Stimulated activated naive CD8-positive, alpha-beta T cell treated with anti-CD3 and anti-CD28 coated beads, Interleukin-15, amount 100 ng/mL, for 72 hours (primary cell): ENCODE measurements around the gene ARHGEF3.

Experiments
- ATAC-seq: fragments of 150-1000 bp; cut with Tn5 transposase; 2 replicates; pipeline ENCODE4 v1.10.0; 2021; ENCODE audit warnings: mild to moderate bottlenecking, moderate library complexity
- DNase-seq, 2 donors: peaks; one replicate each; pipeline ENCODE4 v3.0.0; 2021 to 2022
- H3K27ac Mint-ChIP-seq, 2 donors: one replicate each; pipeline ENCODE4 v1.8.0; 2022; ENCODE audit warnings: mild to moderate bottlenecking in 2 of 2, mixed read lengths in 2 of 2, moderate library complexity in 2 of 2
- H3K27me3 Mint-ChIP-seq: one replicate; pipeline ENCODE4 v1.8.0; 2022; ENCODE audit warnings: mixed read lengths
- H3K4me1 Mint-ChIP-seq: one replicate; pipeline ENCODE4 v1.8.0; 2022; ENCODE audit warnings: mild to moderate bottlenecking, mixed read lengths
- H3K4me3 Mint-ChIP-seq, 2 donors: one replicate each; pipeline ENCODE4 v1.8.0; 2022; ENCODE audit warnings: mild to moderate bottlenecking in 2 of 2, mixed read lengths in 2 of 2, moderate library complexity in 1 of 2
- H3K9me3 Mint-ChIP-seq, 2 donors: one replicate each; pipeline ENCODE4 v1.8.0; 2022; ENCODE audit warnings: mixed read lengths in 2 of 2

ARHGEF3 gene

DNA sequence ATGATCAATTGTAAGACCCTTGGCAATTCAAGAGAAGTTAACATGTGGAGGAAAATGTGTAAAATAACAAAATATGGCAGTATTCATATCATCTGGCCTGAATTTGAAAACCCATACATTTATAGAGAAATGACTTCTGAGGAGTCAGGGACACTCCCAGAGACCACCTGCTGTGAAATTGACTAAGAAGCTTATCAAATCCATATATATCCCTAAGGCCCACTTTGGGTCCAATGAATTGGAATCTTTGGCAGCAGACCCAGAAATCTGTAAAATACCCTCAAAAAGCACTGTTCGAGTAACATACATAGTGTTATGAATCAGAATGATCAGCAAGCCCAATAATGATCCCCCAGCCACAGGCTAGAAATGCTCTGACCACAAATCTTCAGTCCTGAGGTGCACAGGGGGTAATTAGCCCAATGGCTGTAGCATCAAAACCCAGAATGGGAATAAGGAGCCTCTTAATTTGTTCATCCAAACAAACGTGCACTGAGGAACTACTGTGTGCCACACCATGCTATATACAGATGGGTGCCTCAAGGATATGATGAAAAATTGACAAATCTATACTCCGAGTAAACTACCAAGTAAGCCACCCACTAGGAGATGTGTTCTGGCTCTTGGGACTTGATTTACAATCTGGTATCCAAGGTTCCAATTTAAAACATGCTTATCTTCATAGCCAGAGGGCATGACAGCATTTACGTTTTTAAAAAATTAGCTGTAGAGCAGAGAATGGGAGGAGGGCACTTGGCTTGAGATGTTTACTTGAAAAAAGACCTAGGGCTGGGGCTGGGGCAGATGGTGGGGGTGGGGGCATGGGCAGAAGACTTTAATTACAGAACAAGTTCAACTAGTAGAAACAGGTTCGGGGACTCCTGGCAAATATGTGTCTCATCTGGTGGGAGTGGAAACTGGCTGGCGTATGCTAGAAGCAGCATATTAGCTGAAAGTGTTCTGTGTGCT lies 9.1 kb upstream of the ARHGEF3 start:
- Mint-ChIP-seq H3K27ac (no peak overlapping the region), H3K27me3 (no peaks in the 10 kb centered on the region), H3K9me3 (no peaks in the 10 kb centered on the region), H3K4me3 (no peak overlapping the region), H3K4me1 (peaks cover 55% of the 10 kb centered on the region)
- DNase-seq = no peak
- ATAC-seq = no peak

DNA sequence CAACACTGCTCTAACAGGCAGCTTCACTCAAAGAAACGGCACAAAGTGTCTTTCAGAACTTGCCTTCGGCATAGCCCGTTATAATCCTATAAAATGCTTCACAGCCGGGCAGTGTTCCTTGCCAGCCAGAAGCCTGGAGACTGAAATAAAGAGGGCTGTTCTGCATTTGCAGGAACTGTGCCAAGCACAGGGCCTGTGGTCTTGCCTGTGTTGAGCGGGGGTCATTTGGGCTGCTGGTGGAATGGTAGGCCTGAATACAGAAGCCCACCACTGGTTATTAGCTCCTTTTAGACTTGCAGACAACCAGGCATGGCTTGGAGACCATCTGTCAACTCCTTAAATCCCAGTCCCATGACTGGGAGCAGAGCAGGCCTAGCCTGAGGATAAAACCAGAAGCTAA lies 4.7 kb upstream of the ARHGEF3 start:
- no peak for ATAC-seq
- no peaks in the 10 kb centered on the region for H3K9me3 Mint-ChIP-seq
- H3K27me3 Mint-ChIP-seq = no peaks in the 10 kb centered on the region
- H3K27ac Mint-ChIP-seq = no peak overlapping the region
- no peak for DNase-seq
- H3K4me1 Mint-ChIP-seq = peaks cover 26% of the 10 kb centered on the region
- no peak overlapping the region for H3K4me3 Mint-ChIP-seq

DNA sequence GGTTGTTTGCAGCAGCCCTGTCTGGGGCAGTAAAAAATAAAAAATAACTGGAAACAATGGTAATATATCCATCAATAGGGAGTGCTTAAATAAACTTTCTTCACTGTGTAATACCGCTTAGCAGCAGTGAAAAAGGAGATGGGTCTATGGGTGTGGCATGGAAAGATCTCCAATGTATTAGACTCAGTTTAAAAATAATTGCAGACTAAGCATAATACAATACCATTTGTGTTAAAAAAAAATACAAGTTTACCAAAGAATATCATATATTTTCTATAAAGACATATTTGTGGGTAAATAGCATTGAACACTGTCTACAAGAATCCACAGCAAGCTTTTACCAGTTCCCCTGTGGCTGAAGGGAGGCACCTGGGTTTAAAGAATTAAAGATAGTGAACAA lies 1.0 kb upstream of the ARHGEF3 start:
- no peak overlapping the region for H3K27ac Mint-ChIP-seq
- no peaks in the 10 kb centered on the region for H3K27me3 Mint-ChIP-seq
- no peak overlapping the region for H3K4me3 Mint-ChIP-seq
- no peak for DNase-seq
- ATAC-seq = no peak
- H3K9me3 Mint-ChIP-seq = no peaks in the 10 kb centered on the region
- peaks cover 15% of the 10 kb centered on the region for H3K4me1 Mint-ChIP-seq

DNA sequence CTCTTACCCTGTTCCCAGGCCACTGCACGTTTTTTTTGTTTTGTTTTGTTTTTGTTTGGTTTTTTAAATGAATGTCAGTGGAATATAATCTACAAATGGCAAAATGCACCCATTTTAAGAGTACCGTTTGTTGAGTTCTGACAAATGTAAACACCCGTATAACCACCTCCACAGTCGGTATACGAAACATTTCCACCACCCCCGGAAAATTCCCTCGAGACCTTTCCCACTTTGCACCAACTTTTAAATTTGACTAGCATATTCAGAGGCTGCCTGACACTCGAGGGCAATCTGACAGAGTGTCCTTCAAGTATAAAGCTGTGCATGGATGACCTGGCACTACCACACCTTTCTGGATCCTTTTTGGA lies 613 bp upstream of the ARHGEF3 start:
- no peak for DNase-seq
- no peak for ATAC-seq
- peak overlapping the region; percentile 80 to 83 for H3K4me3 Mint-ChIP-seq
- H3K4me1 Mint-ChIP-seq = peaks cover 20% of the 10 kb centered on the region
- H3K9me3 Mint-ChIP-seq = no peaks in the 10 kb centered on the region
- no peaks in the 10 kb centered on the region for H3K27me3 Mint-ChIP-seq
- H3K27ac Mint-ChIP-seq = peak overlapping the region in 1 of 2 donors; percentile 49

DNA sequence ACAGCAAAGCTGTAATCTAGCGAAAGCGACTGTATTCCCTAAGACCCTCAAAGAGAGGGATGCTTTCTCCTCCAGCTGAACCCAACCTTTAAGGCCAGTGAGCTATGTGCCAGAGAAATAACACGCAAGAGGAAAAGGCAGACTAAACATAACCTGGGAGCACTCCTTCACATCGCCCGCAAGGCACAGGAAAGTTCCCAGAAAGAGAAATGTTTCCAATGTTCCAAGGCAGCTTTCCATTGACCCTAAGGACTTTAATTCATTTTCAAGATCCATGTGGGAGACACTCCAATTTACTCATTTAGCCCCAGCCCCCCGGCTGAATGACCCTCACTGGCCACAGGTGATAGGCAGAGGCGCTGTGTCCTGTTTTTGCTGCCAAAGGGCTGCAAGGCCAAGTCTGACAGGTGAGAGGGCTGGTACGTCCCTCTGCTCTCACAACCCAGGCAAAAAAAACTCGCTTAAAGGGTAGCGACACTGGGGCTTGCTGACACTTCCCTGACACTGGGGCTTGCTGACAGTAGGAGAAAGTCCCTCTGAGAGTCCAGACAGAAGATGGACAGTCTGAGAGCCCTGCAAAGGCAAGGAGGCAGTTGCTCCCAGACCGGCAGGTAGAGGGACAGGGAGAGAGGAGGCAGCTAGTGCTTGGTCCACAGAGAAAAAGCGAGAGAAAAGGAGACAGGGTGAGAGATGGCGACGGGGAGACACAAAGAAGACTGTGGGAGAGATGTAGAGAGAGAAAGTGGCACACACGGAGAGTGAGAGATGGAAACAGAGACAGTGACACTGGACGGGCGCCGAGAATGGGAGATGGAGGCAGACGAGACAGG lies 702 bp downstream of the ARHGEF3 start:
- Mint-ChIP-seq H3K4me1 (peaks cover 32% of the 10 kb centered on the region), H3K27me3 (no peaks in the 10 kb centered on the region), H3K4me3 (peak overlapping the region; percentile 83 to 92), H3K9me3 (no peaks in the 10 kb centered on the region), H3K27ac (peak overlapping the region; percentile 43 to 80)
- DNase-seq (peak; percentile 48 to 54), ATAC-seq (peak; percentile 44)

DNA sequence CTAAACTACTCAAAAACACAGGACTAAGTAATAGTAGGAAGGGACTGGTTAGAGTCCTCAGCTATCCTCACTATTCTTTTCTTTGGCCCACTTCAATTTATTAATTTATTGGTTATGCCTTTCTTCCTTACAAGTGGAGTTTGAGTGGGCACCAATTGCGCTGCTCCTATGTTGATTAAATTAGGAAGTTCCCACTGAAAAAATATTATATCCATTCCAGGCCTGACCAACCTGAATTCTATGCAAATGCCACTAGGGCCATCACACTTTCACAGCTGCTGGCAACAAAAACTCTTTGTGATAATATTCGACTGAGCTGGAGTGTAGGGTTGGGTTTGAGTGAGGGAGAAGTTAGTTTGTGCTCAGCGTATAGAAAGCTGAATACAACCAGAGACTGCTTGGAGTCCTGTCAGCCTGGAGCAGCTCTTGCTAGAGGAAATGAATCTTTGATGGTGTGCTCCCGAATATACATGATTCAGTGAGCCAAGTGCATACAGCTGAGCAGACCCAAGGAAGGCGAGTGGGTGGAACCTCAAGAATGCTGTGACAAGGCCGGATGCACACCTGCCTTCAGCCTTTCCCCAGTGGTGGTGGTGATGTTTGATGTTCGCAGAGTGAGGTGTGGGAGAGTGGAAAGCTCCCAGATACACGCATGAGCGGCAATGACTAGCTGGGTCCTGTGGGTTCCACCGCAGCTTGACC lies 1.5 kb downstream of the ARHGEF3 start:
- Mint-ChIP-seq H3K27me3 (no peaks in the 10 kb centered on the region), H3K9me3 (no peaks in the 10 kb centered on the region), H3K4me1 (peaks cover 36% of the 10 kb centered on the region), H3K4me3 (peak overlapping the region; percentile 83 to 92), H3K27ac (peak overlapping the region; percentile 43 to 80)
- ATAC-seq = peak; percentile 73
- peak; percentile 65 to 83 for DNase-seq

- H3K4me1 Mint-ChIP-seq = peaks cover 45% of the 10 kb centered on the region
- peak overlapping the region; percentile 80 to 93 for H3K27ac Mint-ChIP-seq
- H3K27me3 Mint-ChIP-seq = no peaks in the 10 kb centered on the region
- H3K4me3 Mint-ChIP-seq = peak overlapping the region; percentile 83 to 92
- H3K9me3 Mint-ChIP-seq = no peaks in the 10 kb centered on the region
- ATAC-seq (no peak), DNase-seq (peak in 1 of 2 donors; percentile 34)
These were observed 2.4 kb downstream of the ARHGEF3 start for GRCh38 chr3:56799251-56799882.

- Mint-ChIP-seq H3K27ac (peak overlapping the region; percentile 56 to 89), H3K4me1 (peaks cover 52% of the 10 kb centered on the region), H3K27me3 (no peaks in the 10 kb centered on the region), H3K9me3 (peaks cover 4 to 7% of the 10 kb centered on the region in 2 donors), H3K4me3 (peak overlapping the region; percentile 66 to 95)
- ATAC-seq (no peak), DNase-seq (no peak)
These were observed 4.8 kb downstream of the ARHGEF3 start for GRCh38 chr3:56796996-56797395.

DNA sequence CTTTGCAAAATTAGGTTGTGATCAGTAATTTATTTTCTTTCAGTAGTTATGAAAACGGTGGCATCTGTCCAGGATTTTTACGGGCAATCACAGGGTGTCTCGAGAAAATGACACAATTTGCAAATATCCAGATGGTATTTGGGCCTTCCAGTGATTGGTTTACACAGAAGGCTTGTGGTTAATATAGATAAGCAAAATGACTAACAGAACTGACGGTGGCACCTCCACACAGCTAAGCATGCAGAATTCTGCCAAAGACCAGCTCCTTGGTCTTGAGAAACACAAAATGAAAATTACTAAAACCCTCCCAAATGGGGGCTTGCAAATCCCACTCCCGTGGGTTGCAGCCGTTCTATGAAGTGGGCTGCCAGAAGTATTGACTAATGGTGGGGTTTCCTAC lies 5.5 kb downstream of the ARHGEF3 start:
- Mint-ChIP-seq H3K9me3 (peaks cover 4 to 7% of the 10 kb centered on the region in 2 donors), H3K4me3 (peak overlapping the region; percentile 66 to 95), H3K27me3 (no peaks in the 10 kb centered on the region), H3K4me1 (peaks cover 60% of the 10 kb centered on the region), H3K27ac (peak overlapping the region; percentile 88 to 89)
- ATAC-seq = peak; percentile 68
- peak in 1 of 2 donors; percentile 55 for DNase-seq

- Mint-ChIP-seq H3K27me3 (no peaks in the 10 kb centered on the region), H3K9me3 (peaks cover 4 to 7% of the 10 kb centered on the region in 2 donors), H3K27ac (peak overlapping the region; percentile 88 to 89), H3K4me1 (peaks cover 64% of the 10 kb centered on the region), H3K4me3 (peak overlapping the region; percentile 66 to 95)
- no peak for ATAC-seq
- DNase-seq = no peak
These were observed 5.9 kb downstream of the ARHGEF3 start for GRCh38 chr3:56795829-56796185.

DNA sequence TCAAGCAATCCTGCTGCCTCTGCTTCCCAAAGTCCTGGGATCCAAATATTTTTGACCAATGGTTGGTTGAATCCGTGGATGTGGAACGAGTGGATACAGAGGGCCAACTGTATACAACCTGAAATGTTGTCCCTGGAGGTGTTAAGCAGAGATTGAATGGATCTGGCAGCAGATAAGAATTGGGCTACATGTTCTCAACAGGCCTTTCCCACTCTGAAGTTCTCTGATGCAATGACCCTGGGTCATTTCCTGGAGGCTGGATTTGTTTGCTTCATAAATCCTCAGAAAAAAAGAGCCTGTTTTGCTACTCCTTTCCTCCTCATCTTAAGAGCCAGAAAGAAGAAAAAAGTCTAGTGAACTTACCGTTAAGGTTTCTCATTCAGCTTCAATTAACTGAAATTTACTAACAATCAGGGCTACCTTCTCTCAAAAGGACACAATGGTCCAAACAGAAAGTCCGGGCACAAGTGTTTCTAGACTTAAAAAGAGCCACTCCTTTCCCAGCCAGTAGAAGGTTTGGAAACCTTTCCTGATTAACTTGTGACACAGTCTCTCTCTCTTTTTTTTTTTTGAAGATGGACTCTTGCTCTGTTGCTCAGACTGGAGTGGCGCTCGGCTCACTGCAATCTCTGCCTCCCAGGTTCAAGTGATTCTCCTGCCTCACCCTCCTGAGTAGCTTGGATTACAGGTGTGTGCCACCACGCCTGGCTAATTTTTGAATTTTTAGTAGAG lies 6.5 kb downstream of the ARHGEF3 start:
- Mint-ChIP-seq H3K4me1 (peaks cover 69% of the 10 kb centered on the region), H3K27ac (peak overlapping the region; percentile 88 to 89), H3K4me3 (peak overlapping the region; percentile 66 to 95), H3K27me3 (no peaks in the 10 kb centered on the region), H3K9me3 (peaks cover 4 to 7% of the 10 kb centered on the region in 2 donors)
- DNase-seq (no peak), ATAC-seq (no peak)

DNA sequence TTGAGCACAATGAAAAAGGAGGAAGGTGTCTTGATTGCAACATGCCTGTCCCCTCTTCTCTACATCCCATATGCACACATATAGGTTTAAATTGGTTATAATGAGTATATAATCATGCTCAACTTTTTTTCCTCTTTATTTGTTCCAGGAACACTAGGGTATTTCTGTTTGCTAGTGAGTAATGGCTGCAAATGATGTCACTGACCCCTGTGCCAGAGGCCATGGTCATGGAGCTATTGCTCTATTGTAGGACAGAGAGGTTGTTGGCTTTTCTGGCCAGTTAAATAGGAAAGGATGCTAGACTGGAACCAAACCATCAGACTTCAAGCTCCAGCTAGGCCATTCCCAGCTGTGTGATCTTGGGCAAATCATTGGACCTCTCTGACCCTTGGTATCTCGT lies 9.6 kb downstream of the ARHGEF3 start:
- H3K4me1 Mint-ChIP-seq = peaks cover 90% of the 10 kb centered on the region
- H3K9me3 Mint-ChIP-seq = peaks cover 4 to 7% of the 10 kb centered on the region in 2 donors

DNA sequence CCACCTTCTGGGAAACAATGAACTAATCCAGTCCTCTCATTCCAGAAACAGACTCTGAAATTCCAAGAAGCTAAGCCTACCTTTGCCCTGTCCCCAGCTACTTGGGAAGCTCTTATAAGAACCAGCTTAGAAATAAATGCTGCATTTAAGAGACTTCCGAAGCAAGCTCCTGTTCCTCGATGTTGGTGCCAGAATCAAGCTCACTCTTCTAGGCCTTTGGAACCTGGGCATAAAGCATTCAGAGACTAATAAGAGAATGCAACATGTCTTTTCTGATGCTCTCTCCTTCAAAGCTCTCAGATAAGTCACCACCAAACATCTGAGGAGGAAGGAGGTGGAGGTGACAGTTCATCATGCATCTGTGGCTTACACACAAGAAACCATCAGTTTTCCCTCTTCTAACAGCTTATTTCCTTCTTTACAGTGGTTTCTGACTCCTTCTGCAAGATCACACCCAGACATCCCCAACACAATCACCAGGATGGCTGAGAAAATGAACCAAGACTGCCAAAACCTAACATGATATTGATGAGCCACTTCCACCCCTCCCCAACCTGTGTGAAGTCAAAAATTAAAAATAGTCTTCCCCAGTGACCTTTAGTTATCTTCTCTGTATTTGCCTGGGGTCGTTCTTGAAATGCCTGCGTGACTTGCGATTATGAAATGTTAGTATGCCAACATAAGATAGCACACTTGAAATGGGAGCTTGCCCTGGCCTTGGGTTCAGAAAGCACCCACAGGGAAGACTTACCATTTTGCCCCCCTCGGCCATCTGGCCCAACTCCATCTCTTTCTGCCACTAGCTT lies 11.5 kb downstream of the ARHGEF3 start:
- ATAC-seq (peak; percentile 70), DNase-seq (peak in 1 of 2 donors; percentile 39)
- H3K27me3 Mint-ChIP-seq = no peaks in the 10 kb centered on the region
- H3K4me1 Mint-ChIP-seq = peaks cover 90% of the 10 kb centered on the region
- peak overlapping the region; percentile 8 to 91 for H3K27ac Mint-ChIP-seq
- H3K9me3 Mint-ChIP-seq = peaks cover 4 to 7% of the 10 kb centered on the region in 2 donors
- H3K4me3 Mint-ChIP-seq = peak overlapping the region; percentile 51 to 67

More for the DNA sequence above, 9.6 kb downstream of the ARHGEF3 start:
- no peak for ATAC-seq
- Mint-ChIP-seq H3K4me3 (peak overlapping the region; percentile 18 to 67), H3K27ac (peak overlapping the region in 1 of 2 donors; percentile 15), H3K27me3 (no peaks in the 10 kb centered on the region)
- no peak for DNase-seq

GRCh38 chr3:56789076-56789475 lies 12.7 kb downstream of the ARHGEF3 start:
- Mint-ChIP-seq H3K27ac (peak overlapping the region; percentile 84 to 95), H3K4me1 (peaks cover 92% of the 10 kb centered on the region), H3K27me3 (no peaks in the 10 kb centered on the region), H3K9me3 (peaks cover 4 to 6% of the 10 kb centered on the region in 2 donors), H3K4me3 (peak overlapping the region; percentile 51 to 67)
- ATAC-seq (no peak), DNase-seq (no peak)
